Ovary (tissue), 9 donors: ENCODE results near the gene RCSD1. TPM values are rescaled to one million over a fixed set of nuclear protein-coding genes. Genes with fewer than 3 reads are reported as not detected.

ENCODE experiments used
- DNase-seq, 5 donors: peaks; one replicate each; pipeline ENCODE4 v3.0.0-alpha.2; 2019 to 2020
- H3K27ac ChIP-seq, 2 donors: fragments of 200-600 bp; one replicate each; pipeline versions ENCODE4 v1.5.1 to v1.8.0; 2019 to 2022
- H3K27me3 ChIP-seq: fragments of 200-600 bp; one replicate; pipeline ENCODE4 v1.8.0; 2022
- H3K36me3 ChIP-seq: fragments of 200-600 bp; sonication (generic); one replicate; pipeline ENCODE4 v1.5.1; 2019
- H3K4me1 ChIP-seq: one replicate; pipeline ENCODE4 v1.8.1; 2013; ENCODE audit warnings: mild to moderate bottlenecking, moderate library complexity; ENCODE audit not compliant: insufficient read depth
- H3K4me3 ChIP-seq: fragments of 200-600 bp; sonication (generic); one replicate; pipeline ENCODE4 v1.5.1; 2017
- H3K9me3 ChIP-seq, 2 donors: fragments of 200-600 bp in 1 of 2; sonication (generic) in 1 of 2; one replicate each; pipeline versions ENCODE4 v1.5.1 to v1.8.1; 2013 to 2019; ENCODE audit warnings: mild to moderate bottlenecking in 1 of 2, moderate library complexity in 1 of 2
- CTCF ChIP-seq, 3 donors: fragments of 450-650 bp in 2 of 3; fragments of 200-600 bp in 1 of 3; IDR thresholded peaks; one replicate each; pipeline versions ENCODE4 v1.5.1 to v1.8.0; 2016 to 2022; ENCODE audit warnings: antibody characterized with exemption in 3 of 3, mild to moderate bottlenecking in 1 of 3
- EP300 ChIP-seq: sonication (generic); formaldehyde crosslinking; IDR thresholded peaks from one replicate; pipeline ENCODE4 v1.6.1; 2017; ENCODE audit warnings: antibody characterized with exemption
- POLR2A ChIP-seq: fragments of 450-650 bp; IDR thresholded peaks from one replicate; pipeline ENCODE4 v1.6.1; 2017; ENCODE audit warnings: antibody characterized with exemption, mild to moderate bottlenecking, moderate library complexity
- WGBS, 3 donors: extraction: QIAGEN DNeasy Blood & Tissue Kit in 1 of 3; methylation state at CpG; one replicate each; pipeline versions ENCODE4 v1.1.5 to v1.1.7; 2013 to 2017; 5-methylcytosine and 5-hydroxymethylcytosine counted together
- intact Hi-C, 4 donors: fragments of 100-400 bp; cut with DNase I; formaldehyde crosslinking; loops; one replicate each; pipeline versions ENCODE4 v1.11.0 to v1.15.1; 2022 to 2023
- polyA plus RNA-seq, 2 donors: library from polyadenylated mRNA; stranded (reverse); fragments of 200-250 nt in 1 of 2; fragments of 350-450 nt in 1 of 2; fragmentation: Illumina TruSeq in 1 of 2; extraction: RNeasy Lipid Tissue Mini Kit (QIAGEN cat#74804) in 1 of 2; gene quantifications; one replicate each; pipeline ENCODE4 v1.2.3, GENCODE V29; 2013 to 2014
- total RNA-seq, 7 donors: library from RNA; depleted of rRNA in 2 of 7; stranded (reverse); fragments of >200 nt in 2 of 7; fragmentation: NEBNext Ultra II Directional in 3 of 7; extraction: Animal tissue kit (Norgen Biotek cat#: 25700) in 3 of 7; gene quantifications; one replicate each; pipeline versions ENCODE4 v1.1.0 to v1.2.4, GENCODE V29; 2016 to 2023
- donor health status: DM: no; HTN: no; CAD: no; lungs with moderate emphysema.
- donor health status: DM: no; HTN: no; CAD: no.
- donor health status: Bipolar disorder and iron deficiency.
- donor health status: DM: yes; HTN: yes; CAD: no.
- donor health status: DM: no; HTN: no; CAD: no.
- donor health status: DM: yes; HTN: yes; CAD: no.

RCSD1 gene
- total and polyA plus RNA-seq, 9 donors: 2.1 to 10.9 (median 3.2) TPM

- Histone ChIP-seq H3K4me1 (no peaks in the 10 kb centered on the region), H3K4me3 (no peak overlapping the region), H3K27me3 (no peaks in the 10 kb centered on the region), H3K36me3 (no peaks in the 10 kb centered on the region), H3K9me3 (no peaks in the 10 kb centered on the region), H3K27ac (no peak overlapping the region)
- 81 to 86% (median 81%) methylated on average over 10 of the region's 10 CpGs for WGBS, 3 donors
- TF ChIP-seq EP300 (no peak), CTCF (IDR thresholded peaks at IDR 0.05) (no peak), POLR2A (no peak)
- intact Hi-C loops: no loop called here
- no peak for DNase-seq
Measured at GRCh38 chr1:167706931-167707877, 77.2 kb downstream of the RCSD1 start.

GRCh38 chr1:167707942-167708341 is 77.9 kb downstream of the RCSD1 start:
- TF ChIP-seq CTCF (IDR thresholded peaks at IDR 0.05): no peak
- DNase-seq: no peak
- H3K36me3 ChIP-seq: no peaks in the 10 kb centered on the region
- H3K27ac ChIP-seq: no peak overlapping the region
- WGBS, 3 donors: 91 to 95% (median 93%) methylated on average over 4 of the region's 4 CpGs
- intact Hi-C loops: no loop called here
- H3K4me1 ChIP-seq: no peaks in the 10 kb centered on the region
- no peaks in the 10 kb centered on the region for H3K27me3 ChIP-seq
- H3K4me3 ChIP-seq: no peak overlapping the region
- no peaks in the 10 kb centered on the region for H3K9me3 ChIP-seq

- no peaks in the 10 kb centered on the region for H3K9me3 ChIP-seq
- H3K4me1 ChIP-seq: no peaks in the 10 kb centered on the region
- H3K4me3 ChIP-seq: no peak overlapping the region
- DNase-seq: no peak
- intact Hi-C loops: no loop called here
- H3K36me3 ChIP-seq: no peaks in the 10 kb centered on the region
- no peak for TF ChIP-seq POLR2A
- no peak for TF ChIP-seq CTCF (IDR thresholded peaks at IDR 0.05)
- H3K27ac ChIP-seq: no peak overlapping the region
- H3K27me3 ChIP-seq: no peaks in the 10 kb centered on the region
- WGBS, 3 donors: 71 to 73% (median 72%) methylated on average over 3 of the region's 3 CpGs
Measured at GRCh38 chr1:167708940-167709389, 78.9 kb downstream of the RCSD1 start.

- Histone ChIP-seq H3K27ac (no peak overlapping the region), H3K4me3 (no peak overlapping the region), H3K36me3 (no peaks in the 10 kb centered on the region), H3K27me3 (no peaks in the 10 kb centered on the region), H3K9me3 (no peaks in the 10 kb centered on the region), H3K4me1 (no peaks in the 10 kb centered on the region)
- TF ChIP-seq EP300 (no peak), CTCF (IDR thresholded peaks at IDR 0.05) (no peak), POLR2A (no peak)
- intact Hi-C loops: loop anchor here in 2 of 4 donors (5.0 to 10.0 kb wide), 3 partner anchors 91 to 374 kb away; partner anchors contain the start of genes DCAF6 (in 1 of the 2) and MPC2 (in 1 of the 2)
- 89 to 98% (median 94%) methylated on average over 1 of the region's 1 CpG for WGBS, 3 donors
- DNase-seq: no peak
Measured at GRCh38 chr1:167710836-167711235, 80.8 kb downstream of the RCSD1 start.
